OCI-LY3 (cell line): Measurements from ENCODE around the gene PAX2.
A peak's percentile ranks its signal among the peaks of the same experiment; 100 is the strongest.

Experiments
- H2AFZ ChIP-seq: fragments of 200-600, 300-600 bp; shearing (Covaris generic); 2 replicates; pipeline ENCODE4 v1.6.0; 2014; ENCODE audit warnings: antibody characterized with exemption, low read depth, low read length
- H3K27ac ChIP-seq: fragments of 200-600, 300-600 bp; sonication (generic); 2 replicates; pipeline ENCODE4 v1.5.1; 2014; ENCODE audit warnings: mild to moderate bottlenecking, low read length, moderate library complexity, mixed read lengths
- H3K27me3 ChIP-seq: fragments of 200-600, 300-600 bp; sonication (generic); 2 replicates; pipeline ENCODE4 v1.6.1; 2014; ENCODE audit warnings: low read depth, low read length, mixed read lengths
- H3K36me3 ChIP-seq: fragments of 200-600, 300-600 bp; sonication (generic); replicated peaks from 2 replicates; pipeline ENCODE3; 2014; ENCODE audit warnings: low read depth, low read length, mixed read lengths
- H3K4me1 ChIP-seq: fragments of 300-600, 200-600 bp; sonication (generic); 2 replicates; pipeline ENCODE4 v1.6.1; 2014; ENCODE audit warnings: low read length, mixed read lengths
- H3K4me2 ChIP-seq: fragments of 200-600, 300-600 bp; sonication (generic); 2 replicates; pipeline ENCODE4 v1.6.1; 2014; ENCODE audit warnings: low read length, mixed read lengths
- H3K4me3 ChIP-seq: fragments of 300-600, 200-600 bp; sonication (generic); 2 replicates; pipeline ENCODE4 v1.5.1; 2014; ENCODE audit warnings: antibody characterized with exemption, mild to moderate bottlenecking, low read length, moderate library complexity
- H3K79me2 ChIP-seq: fragments of 300-600, 200-600 bp; shearing (Covaris generic); 2 replicates; pipeline ENCODE4 v1.6.1; 2014; ENCODE audit warnings: mild to moderate bottlenecking, low read length, mixed read lengths
- H3K9ac ChIP-seq: fragments of 300-600, 200-600 bp; shearing (Covaris generic); 2 replicates; pipeline ENCODE4 v1.6.0; 2014; ENCODE audit warnings: mild to moderate bottlenecking, low read length, moderate library complexity
- H3K9me3 ChIP-seq: fragments of 200-600, 300-600 bp; shearing (Covaris generic); 2 replicates; pipeline ENCODE4 v1.6.1; 2014; ENCODE audit warnings: low read length, mixed read lengths; ENCODE audit not compliant: insufficient read depth
- H4K20me1 ChIP-seq: fragments of 200-600, 300-600 bp; sonication (generic); 2 replicates; pipeline ENCODE4 v1.6.1; 2016; ENCODE audit warnings: low read length, mixed read lengths; ENCODE audit not compliant: insufficient read depth
- EZH2phosphoT487 ChIP-seq: fragments of 200-600 bp; shearing (Covaris generic); IDR thresholded peaks from 2 replicates; pipeline ENCODE4 v1.6.1; 2018; ENCODE audit warnings: antibody characterized with exemption, mixed run types, low read depth
- TF ChIP-seq, protein P1 (sequence below): fragments of 200-600, 300-600 bp; sonication (generic); IDR thresholded peaks from 2 replicates; pipeline ENCODE4 v1.5.1; 2014; ENCODE audit warnings: antibody characterized with exemption, low read length, low read depth

The PAX2 gene

GRCh38 chr10:100824886-100825285 lies 79.5 kb downstream of the PAX2 start:
- peaks cover 11% of the 10 kb centered on the region for H3K4me1 ChIP-seq
- H3K27me3 ChIP-seq: peaks cover 14% of the 10 kb centered on the region
- H3K9ac ChIP-seq: no peak overlapping the region

DNA sequence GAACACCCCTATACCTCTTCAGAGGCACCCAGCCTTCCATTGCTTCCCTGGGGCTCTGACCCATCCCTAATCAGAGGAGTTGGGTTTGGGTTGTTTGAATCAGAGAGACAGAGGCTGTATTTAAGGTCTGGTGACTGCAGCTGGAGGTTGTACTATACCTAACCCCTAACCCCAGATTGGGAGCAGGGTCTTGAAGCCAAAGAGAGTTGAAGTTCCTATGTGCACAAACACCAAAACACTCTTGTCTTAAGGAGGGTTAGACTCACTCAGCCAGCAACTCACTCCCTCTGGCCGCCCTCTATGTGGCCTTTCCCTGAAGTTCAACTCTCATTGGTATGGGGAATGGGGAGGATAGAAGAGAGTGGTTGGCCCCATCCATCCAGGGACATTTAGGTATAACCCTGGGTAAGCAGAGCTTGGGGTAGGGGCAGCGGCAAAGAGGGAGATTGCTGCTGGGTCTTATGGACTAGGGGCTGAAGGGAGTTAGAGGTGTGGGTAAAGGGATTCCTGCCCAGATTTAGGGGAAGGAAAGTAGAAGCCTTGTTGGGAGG lies 80.0 kb downstream of the PAX2 start:
- TF ChIP-seq, protein P1, sequence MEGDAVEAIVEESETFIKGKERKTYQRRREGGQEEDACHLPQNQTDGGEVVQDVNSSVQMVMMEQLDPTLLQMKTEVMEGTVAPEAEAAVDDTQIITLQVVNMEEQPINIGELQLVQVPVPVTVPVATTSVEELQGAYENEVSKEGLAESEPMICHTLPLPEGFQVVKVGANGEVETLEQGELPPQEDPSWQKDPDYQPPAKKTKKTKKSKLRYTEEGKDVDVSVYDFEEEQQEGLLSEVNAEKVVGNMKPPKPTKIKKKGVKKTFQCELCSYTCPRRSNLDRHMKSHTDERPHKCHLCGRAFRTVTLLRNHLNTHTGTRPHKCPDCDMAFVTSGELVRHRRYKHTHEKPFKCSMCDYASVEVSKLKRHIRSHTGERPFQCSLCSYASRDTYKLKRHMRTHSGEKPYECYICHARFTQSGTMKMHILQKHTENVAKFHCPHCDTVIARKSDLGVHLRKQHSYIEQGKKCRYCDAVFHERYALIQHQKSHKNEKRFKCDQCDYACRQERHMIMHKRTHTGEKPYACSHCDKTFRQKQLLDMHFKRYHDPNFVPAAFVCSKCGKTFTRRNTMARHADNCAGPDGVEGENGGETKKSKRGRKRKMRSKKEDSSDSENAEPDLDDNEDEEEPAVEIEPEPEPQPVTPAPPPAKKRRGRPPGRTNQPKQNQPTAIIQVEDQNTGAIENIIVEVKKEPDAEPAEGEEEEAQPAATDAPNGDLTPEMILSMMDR: no peak
- TF ChIP-seq EZH2phosphoT487: no peak
- H3K4me2 ChIP-seq: peak overlapping the region; percentile 53

More at GRCh38 chr10:100824886-100825285, 79.5 kb downstream of the PAX2 start:
- Histone ChIP-seq H3K27ac (no peak overlapping the region), H3K9me3 (no peaks in the 10 kb centered on the region), H3K4me3 (no peak overlapping the region), H4K20me1 (no peaks in the 10 kb centered on the region), H3K36me3 (no peaks in the 10 kb centered on the region), H3K79me2 (no peaks in the 10 kb centered on the region), H3K4me2 (no peak overlapping the region), H2AFZ (no peak overlapping the region)
- no peak for TF ChIP-seq EZH2phosphoT487
- TF ChIP-seq, protein P1: no peak

GRCh38 chr10:100826031-100826651 lies 80.8 kb downstream of the PAX2 start:
- H4K20me1 ChIP-seq: no peaks in the 10 kb centered on the region
- H3K4me2 ChIP-seq: peak overlapping the region; percentile 53
- no peaks in the 10 kb centered on the region for H3K36me3 ChIP-seq
- H3K79me2 ChIP-seq: no peaks in the 10 kb centered on the region
- H3K4me1 ChIP-seq: peaks cover 11% of the 10 kb centered on the region
- H3K9ac ChIP-seq: no peak overlapping the region
- TF ChIP-seq, protein P1: no peak
- no peak for TF ChIP-seq EZH2phosphoT487
- peaks cover 14% of the 10 kb centered on the region for H3K27me3 ChIP-seq
- no peaks in the 10 kb centered on the region for H3K9me3 ChIP-seq
- H2AFZ ChIP-seq: no peak overlapping the region
- H3K27ac ChIP-seq: no peak overlapping the region
- H3K4me3 ChIP-seq: no peak overlapping the region

More for the DNA sequence above, 80.0 kb downstream of the PAX2 start:
- Histone ChIP-seq H3K9me3 (no peaks in the 10 kb centered on the region), H3K4me3 (no peak overlapping the region), H3K27me3 (peaks cover 14% of the 10 kb centered on the region), H3K9ac (0 out of 2 replicates have a peak overlapping the region, but pooled peaks have one; percentile 4), H3K79me2 (no peaks in the 10 kb centered on the region), H4K20me1 (no peaks in the 10 kb centered on the region), H3K36me3 (no peaks in the 10 kb centered on the region), H2AFZ (no peak overlapping the region), H3K27ac (no peak overlapping the region), H3K4me1 (peaks cover 11% of the 10 kb centered on the region)

GRCh38 chr10:100826661-100826982 lies 81.2 kb downstream of the PAX2 start:
- H2AFZ ChIP-seq: no peak overlapping the region
- H3K4me2 ChIP-seq: no peak overlapping the region
- H3K9ac ChIP-seq: no peak overlapping the region
- no peaks in the 10 kb centered on the region for H3K79me2 ChIP-seq
- no peaks in the 10 kb centered on the region for H3K9me3 ChIP-seq
- no peaks in the 10 kb centered on the region for H3K36me3 ChIP-seq
- H3K4me3 ChIP-seq: no peak overlapping the region
- no peaks in the 10 kb centered on the region for H4K20me1 ChIP-seq
- peaks cover 11% of the 10 kb centered on the region for H3K4me1 ChIP-seq
- H3K27ac ChIP-seq: no peak overlapping the region
- TF ChIP-seq, protein P1: no peak
- TF ChIP-seq EZH2phosphoT487: no peak
- H3K27me3 ChIP-seq: peaks cover 14% of the 10 kb centered on the region
